NB4 (cell line): ENCODE data around the gene STX1B.

Experiments
- MYC ChIP-seq: IDR thresholded peaks from 2 replicates; pipeline ENCODE4 v1.6.1; 2011; ENCODE audit warnings: low read depth, low read length
- TF ChIP-seq, protein P1 (sequence below): IDR thresholded peaks from one replicate; pipeline ENCODE4 v1.5.1; 2012; ENCODE audit warnings: low read depth, low read length

DNA sequence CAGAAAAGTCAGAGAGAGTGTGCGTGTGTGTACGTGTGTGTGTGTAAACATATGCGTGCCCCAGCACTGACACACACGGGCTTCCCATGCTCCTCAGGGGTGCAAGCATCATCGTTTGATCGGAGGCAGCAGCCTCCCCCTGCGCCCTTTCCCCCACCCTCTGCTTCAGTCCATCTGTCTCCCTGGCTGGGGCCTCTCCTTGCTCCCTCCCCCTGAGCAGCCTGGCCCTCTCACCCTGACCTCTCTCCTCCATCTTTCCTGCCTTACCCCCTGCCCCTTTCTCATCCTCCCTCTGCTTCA lies 4.4 kb downstream of the STX1B start:
- TF ChIP-seq, protein P1, sequence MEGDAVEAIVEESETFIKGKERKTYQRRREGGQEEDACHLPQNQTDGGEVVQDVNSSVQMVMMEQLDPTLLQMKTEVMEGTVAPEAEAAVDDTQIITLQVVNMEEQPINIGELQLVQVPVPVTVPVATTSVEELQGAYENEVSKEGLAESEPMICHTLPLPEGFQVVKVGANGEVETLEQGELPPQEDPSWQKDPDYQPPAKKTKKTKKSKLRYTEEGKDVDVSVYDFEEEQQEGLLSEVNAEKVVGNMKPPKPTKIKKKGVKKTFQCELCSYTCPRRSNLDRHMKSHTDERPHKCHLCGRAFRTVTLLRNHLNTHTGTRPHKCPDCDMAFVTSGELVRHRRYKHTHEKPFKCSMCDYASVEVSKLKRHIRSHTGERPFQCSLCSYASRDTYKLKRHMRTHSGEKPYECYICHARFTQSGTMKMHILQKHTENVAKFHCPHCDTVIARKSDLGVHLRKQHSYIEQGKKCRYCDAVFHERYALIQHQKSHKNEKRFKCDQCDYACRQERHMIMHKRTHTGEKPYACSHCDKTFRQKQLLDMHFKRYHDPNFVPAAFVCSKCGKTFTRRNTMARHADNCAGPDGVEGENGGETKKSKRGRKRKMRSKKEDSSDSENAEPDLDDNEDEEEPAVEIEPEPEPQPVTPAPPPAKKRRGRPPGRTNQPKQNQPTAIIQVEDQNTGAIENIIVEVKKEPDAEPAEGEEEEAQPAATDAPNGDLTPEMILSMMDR, result no peak
- TF ChIP-seq MYC, result no peak
